ENCODE measurements around the gene DZIP3. TPM values are rescaled to one million over a fixed set of nuclear protein-coding genes. Genes with fewer than 3 reads are reported as not detected.

The DZIP3 gene
- total RNA-seq, 2 donors from 2014 or later: 3.6 to 8.8 TPM

DNA sequence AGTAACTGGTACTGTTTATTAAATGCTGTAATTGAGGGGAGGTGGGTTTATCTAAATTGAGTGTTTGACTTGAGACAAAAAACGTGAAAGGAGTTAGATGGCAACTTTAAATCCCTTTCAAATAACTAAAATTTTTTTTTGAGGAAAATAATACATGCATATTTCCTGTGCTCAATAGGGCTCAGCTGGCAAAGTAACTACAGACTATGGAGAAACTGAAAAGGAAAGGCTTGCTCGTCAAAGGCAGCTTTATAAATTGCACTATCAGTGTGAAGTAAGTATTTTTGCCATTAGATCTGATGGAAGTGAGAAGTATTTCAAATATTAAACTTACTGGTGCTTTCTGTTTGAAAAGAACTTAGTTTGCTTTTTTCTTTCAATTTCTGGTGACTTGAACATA is 72.2 kb downstream of the DZIP3 start:
- Histone ChIP-seq H3K27ac (no peak overlapping the region), H3K9me3 (no peaks in the 10 kb centered on the region), H3K27me3 (no peaks in the 10 kb centered on the region), H3K4me3 (no peak overlapping the region), H3K4me1 (peaks cover 8% of the 10 kb centered on the region), H3K36me3 (replicated peaks in 1 of 2; ENCODE audit: insufficient read depth in 1 of 2, low read depth in 2 of 2) (no peaks in the 10 kb centered on the region)
- WGBS, 2 donors: 44 to 54% methylated on average over 2 of the region's 2 CpGs
- ATAC-seq: no peak
- TF ChIP-seq, protein P1, sequence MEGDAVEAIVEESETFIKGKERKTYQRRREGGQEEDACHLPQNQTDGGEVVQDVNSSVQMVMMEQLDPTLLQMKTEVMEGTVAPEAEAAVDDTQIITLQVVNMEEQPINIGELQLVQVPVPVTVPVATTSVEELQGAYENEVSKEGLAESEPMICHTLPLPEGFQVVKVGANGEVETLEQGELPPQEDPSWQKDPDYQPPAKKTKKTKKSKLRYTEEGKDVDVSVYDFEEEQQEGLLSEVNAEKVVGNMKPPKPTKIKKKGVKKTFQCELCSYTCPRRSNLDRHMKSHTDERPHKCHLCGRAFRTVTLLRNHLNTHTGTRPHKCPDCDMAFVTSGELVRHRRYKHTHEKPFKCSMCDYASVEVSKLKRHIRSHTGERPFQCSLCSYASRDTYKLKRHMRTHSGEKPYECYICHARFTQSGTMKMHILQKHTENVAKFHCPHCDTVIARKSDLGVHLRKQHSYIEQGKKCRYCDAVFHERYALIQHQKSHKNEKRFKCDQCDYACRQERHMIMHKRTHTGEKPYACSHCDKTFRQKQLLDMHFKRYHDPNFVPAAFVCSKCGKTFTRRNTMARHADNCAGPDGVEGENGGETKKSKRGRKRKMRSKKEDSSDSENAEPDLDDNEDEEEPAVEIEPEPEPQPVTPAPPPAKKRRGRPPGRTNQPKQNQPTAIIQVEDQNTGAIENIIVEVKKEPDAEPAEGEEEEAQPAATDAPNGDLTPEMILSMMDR (IDR thresholded peaks at IDR 0.05): no peak
- no peak for TF ChIP-seq POLR2A (IDR thresholded peaks at IDR 0.05)
- intact Hi-C loops (cut with DNase I): loop anchor here (10.0 kb wide), 1 partner anchor 253 kb away; no protein-coding TSS in a partner anchor
- DNase-seq: no peak

DNA sequence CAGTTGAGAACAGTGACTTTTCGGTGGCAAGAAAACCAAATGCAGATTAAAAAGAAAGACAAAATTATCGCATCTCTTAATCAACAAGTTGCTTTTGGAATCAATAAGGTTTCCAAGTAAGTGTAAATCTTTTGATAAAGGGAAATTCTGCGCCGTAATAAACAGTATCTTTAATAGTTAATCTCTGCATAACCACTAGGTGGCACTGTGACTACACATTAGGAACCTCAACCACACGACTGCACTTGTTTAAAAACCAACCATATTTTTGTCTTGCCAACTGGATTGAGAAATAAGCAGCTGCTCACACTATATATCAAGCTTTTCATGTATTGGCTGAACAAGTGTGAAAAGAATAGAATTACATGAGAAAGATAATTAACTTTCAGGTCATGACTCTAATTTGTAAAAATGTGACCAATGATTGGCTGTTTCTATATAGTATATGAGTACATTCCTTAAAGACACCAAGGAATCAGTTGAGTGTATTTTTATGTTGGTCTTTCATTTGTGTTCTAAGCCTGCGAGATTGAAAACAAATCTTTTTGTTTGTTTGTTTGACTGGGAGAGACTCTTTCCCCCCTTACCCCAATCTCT is 72.7 kb downstream of the DZIP3 start:
- TF ChIP-seq POLR2A (IDR thresholded peaks at IDR 0.05): no peak
- TF ChIP-seq, protein P1 (IDR thresholded peaks at IDR 0.05): peak; percentile 68 to 90 (median 80)
- no peak overlapping the region for H3K4me3 ChIP-seq
- no peak overlapping the region for H3K27ac ChIP-seq
- H3K36me3 ChIP-seq (replicated peaks in 1 of 2; ENCODE audit: insufficient read depth in 1 of 2, low read depth in 2 of 2): no peaks in the 10 kb centered on the region
- H3K27me3 ChIP-seq: no peaks in the 10 kb centered on the region
- DNase-seq (peak; percentile 5 to 56 (median 22)), ATAC-seq (peak; percentile 92)
- H3K9me3 ChIP-seq: no peaks in the 10 kb centered on the region
- intact Hi-C loops (cut with DNase I): loop anchor here (10.0 kb wide), 1 partner anchor 253 kb away; no protein-coding TSS in a partner anchor
- WGBS, 2 donors: 10 to 11% methylated on average over 6 of the region's 6 CpGs
- H3K4me1 ChIP-seq: peaks cover 8% of the 10 kb centered on the region

DNA sequence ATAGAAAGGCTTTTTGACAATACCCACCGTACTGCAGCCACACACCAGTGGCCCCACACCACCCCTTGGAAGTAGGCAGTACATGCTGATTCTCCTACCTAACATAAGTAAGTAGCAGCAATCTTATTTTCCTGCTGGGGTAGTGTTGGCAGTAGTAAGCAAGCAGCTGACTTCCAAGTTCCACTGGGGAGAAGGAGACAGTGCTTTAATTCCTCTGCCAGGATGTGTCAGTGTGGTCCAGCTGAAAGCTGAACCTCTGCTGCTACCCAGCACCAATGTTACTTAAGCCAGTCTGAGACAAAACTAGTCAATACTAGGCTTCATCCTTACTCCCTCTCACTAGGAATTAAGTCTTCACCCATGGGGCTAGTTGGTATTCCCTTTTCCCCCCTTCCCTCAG is 74.7 kb downstream of the DZIP3 start:
- H3K27ac ChIP-seq: no peak overlapping the region
- ATAC-seq (no peak), DNase-seq (no peak)
- H3K36me3 ChIP-seq (replicated peaks in 1 of 2; ENCODE audit: insufficient read depth in 1 of 2, low read depth in 2 of 2): no peaks in the 10 kb centered on the region
- H3K4me1 ChIP-seq: peaks cover 8% of the 10 kb centered on the region
- TF ChIP-seq, protein P1 (IDR thresholded peaks at IDR 0.05): no peak
- no peak for TF ChIP-seq POLR2A (IDR thresholded peaks at IDR 0.05)
- intact Hi-C loops (cut with DNase I): loop anchor here (10.0 kb wide), 1 partner anchor 251 kb away; no protein-coding TSS in a partner anchor
- WGBS, 2 donors: 84 to 100% methylated on average over 1 of the region's 1 CpG
- no peak overlapping the region for H3K4me3 ChIP-seq
- H3K27me3 ChIP-seq: no peaks in the 10 kb centered on the region
- no peaks in the 10 kb centered on the region for H3K9me3 ChIP-seq

DNA sequence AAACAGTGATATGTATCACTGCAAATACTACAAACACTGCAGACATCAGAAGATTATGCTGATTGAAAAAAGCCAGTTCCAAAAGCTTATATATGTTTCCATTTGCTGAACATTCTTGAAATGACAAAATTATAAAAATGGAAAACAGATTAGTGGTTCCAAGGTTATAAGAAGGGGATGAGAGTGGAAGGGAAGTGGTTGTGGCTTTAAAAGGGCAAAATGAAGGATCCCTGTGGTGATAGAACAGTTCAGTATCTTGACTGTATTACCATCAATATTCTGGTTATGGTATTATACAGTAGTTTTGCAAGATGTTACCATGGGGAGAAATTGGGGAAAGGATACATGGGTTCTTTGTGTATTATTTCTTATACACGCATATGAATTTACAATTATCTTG is 77.8 kb downstream of the DZIP3 start:
- intact Hi-C loops (cut with DNase I): loop anchor here (10.0 kb wide), 1 partner anchor 247 kb away; no protein-coding TSS in a partner anchor
- no peaks in the 10 kb centered on the region for H3K9me3 ChIP-seq
- TF ChIP-seq POLR2A (IDR thresholded peaks at IDR 0.05): no peak
- TF ChIP-seq, protein P1 (IDR thresholded peaks at IDR 0.05): no peak
- H3K27me3 ChIP-seq: no peaks in the 10 kb centered on the region
- H3K4me1 ChIP-seq: peaks cover 2% of the 10 kb centered on the region
- no peak for ATAC-seq
- WGBS, 2 donors: 0% methylated on average over 1 of the region's 1 CpG
- no peak for DNase-seq
- H3K36me3 ChIP-seq (replicated peaks in 1 of 2; ENCODE audit: insufficient read depth in 1 of 2, low read depth in 2 of 2): no peaks in the 10 kb centered on the region
- no peak overlapping the region for H3K4me3 ChIP-seq
- no peak overlapping the region for H3K27ac ChIP-seq

DNA sequence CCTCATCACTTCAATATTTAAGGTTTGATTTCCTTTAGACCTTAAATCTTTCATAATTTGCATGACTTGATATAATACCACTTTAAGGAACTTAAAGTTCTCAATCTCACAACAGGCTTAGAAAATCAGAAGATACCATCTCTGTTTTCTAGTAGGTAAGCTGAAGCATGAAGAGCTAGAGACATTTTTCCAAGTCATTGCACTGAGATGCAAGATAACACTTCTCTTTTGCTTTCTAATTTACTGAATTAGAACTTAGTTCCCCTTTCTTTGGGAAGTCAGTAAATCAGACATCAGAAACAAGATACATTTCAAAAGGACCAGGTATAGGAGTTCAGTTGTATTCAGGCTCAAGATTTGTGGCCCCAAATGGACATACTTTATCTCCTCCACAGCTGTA is 79.7 kb downstream of the DZIP3 start:
- intact Hi-C loops (cut with DNase I): loop anchor here (10.0 kb wide), 1 partner anchor 246 kb away; no protein-coding TSS in a partner anchor
- no peak for TF ChIP-seq POLR2A (IDR thresholded peaks at IDR 0.05)
- TF ChIP-seq, protein P1 (IDR thresholded peaks at IDR 0.05): no peak
- no peak overlapping the region for H3K4me3 ChIP-seq
- no peaks in the 10 kb centered on the region for H3K27me3 ChIP-seq
- H3K4me1 ChIP-seq: no peaks in the 10 kb centered on the region
- H3K36me3 ChIP-seq (replicated peaks in 1 of 2; ENCODE audit: insufficient read depth in 1 of 2, low read depth in 2 of 2): no peaks in the 10 kb centered on the region
- H3K9me3 ChIP-seq: no peaks in the 10 kb centered on the region
- DNase-seq (no peak), ATAC-seq (no peak)
- no peak overlapping the region for H3K27ac ChIP-seq

Measured in body of pancreas (tissue), 4 donors.